HepG2 (cell line): ENCODE data around the gene IDNK. TPM values are rescaled to one million over a fixed set of nuclear protein-coding genes. Genes with fewer than 3 reads are reported as not detected.

Experiments
- ARHGAP35 ChIP-seq: sonication (generic); formaldehyde crosslinking; IDR thresholded peaks from 2 replicates; pipeline ENCODE4 v1.9.0; 2022; ENCODE audit warnings: mild to moderate bottlenecking, inconsistent platforms, moderate library complexity, missing genetic modification reagents, borderline replicate concordance
- ARID5B ChIP-seq: IDR thresholded peaks from 2 replicates; pipeline ENCODE4 v1.4.0; 2020; ENCODE audit warnings: mild to moderate bottlenecking, missing genetic modification reagents
- CCDC6 ChIP-seq: sonication (generic); formaldehyde crosslinking; IDR thresholded peaks from 2 replicates; pipeline ENCODE4 v1.8.1; 2022; ENCODE audit warnings: mild to moderate bottlenecking, missing genetic modification reagents, moderate library complexity
- CHD4 ChIP-seq: fragments of 200-600 bp; sonication (generic); IDR thresholded peaks from 2 replicates; pipeline ENCODE4 v1.7.0; 2017; ENCODE audit warnings: mild to moderate bottlenecking, low read length, borderline replicate concordance
- EP300 ChIP-seq, 3 experiments: sonication (generic) in 1 of 3; formaldehyde crosslinking in 1 of 3; IDR thresholded peaks; 2 replicates each; pipeline versions ENCODE4 v1.5.1 to v1.6.1; 2011 to 2020; ENCODE audit warnings: low read depth in 2 of 3, low read length in 2 of 3, borderline replicate concordance in 1 of 3, improper control_type of control experiment in 1 of 3, mild to moderate bottlenecking in 1 of 3, missing genetic modification reagents in 1 of 3, moderate library complexity in 1 of 3
- HNF4A ChIP-seq: sonication (generic); formaldehyde crosslinking; IDR thresholded peaks from 2 replicates; pipeline ENCODE4 v1.4.0; 2020; ENCODE audit warnings: missing genetic modification reagents
- KLF13 ChIP-seq: sonication (generic); formaldehyde crosslinking; IDR thresholded peaks from 2 replicates; pipeline ENCODE4 v1.4.0; 2020; ENCODE audit warnings: mild to moderate bottlenecking, missing genetic modification reagents
- NCOR1 ChIP-seq: fragments of 200-600 bp; sonication (generic); IDR thresholded peaks from 2 replicates; pipeline ENCODE4 v1.7.0; 2017; ENCODE audit warnings: antibody characterized with exemption, low read length, borderline replicate concordance
- SOX6 ChIP-seq, 2 experiments: fragments of 450-650 bp in 1 of 2; sonication (generic) in 1 of 2; formaldehyde crosslinking in 1 of 2; IDR thresholded peaks; 2 replicates each; pipeline versions ENCODE4 v1.4.0 to v1.6.1; 2017 to 2020; ENCODE audit warnings: antibody characterized with exemption in 1 of 2, mild to moderate bottlenecking in 1 of 2, missing genetic modification reagents in 1 of 2
- SRF ChIP-seq: IDR thresholded peaks from 2 replicates; pipeline ENCODE4 v1.6.1; 2011; ENCODE audit warnings: mild to moderate bottlenecking, low read depth, low read length, moderate library complexity
- ZEB1 ChIP-seq: IDR thresholded peaks from 2 replicates; pipeline ENCODE4 v1.6.1; 2012; ENCODE audit warnings: mild to moderate bottlenecking, low read depth, inconsistent platforms; ENCODE audit not compliant: insufficient replicate concordance
- ZFAT ChIP-seq: sonication (generic); formaldehyde crosslinking; conservative IDR thresholded peaks from 2 replicates; pipeline ENCODE4 v1.8.1; 2023; ENCODE audit warnings: missing genetic modification reagents, inconsistent platforms
- ZNF143 ChIP-seq: sonication (generic); formaldehyde crosslinking; IDR thresholded peaks from 2 replicates; pipeline ENCODE4 v1.4.0; 2020; ENCODE audit warnings: missing genetic modification reagents
- ZNF280D ChIP-seq: sonication (generic); formaldehyde crosslinking; IDR thresholded peaks from 2 replicates; pipeline ENCODE4 v1.5.1; 2020; ENCODE audit warnings: mild to moderate bottlenecking, missing genetic modification reagents
- ZNF331 ChIP-seq: sonication (generic); formaldehyde crosslinking; IDR thresholded peaks from 2 replicates; pipeline ENCODE4 v1.4.0; 2020; ENCODE audit warnings: missing genetic modification reagents
- ZNF362 ChIP-seq: sonication (generic); formaldehyde crosslinking; IDR thresholded peaks from 2 replicates; pipeline ENCODE4 v1.4.0; 2020; ENCODE audit warnings: missing genetic modification reagents, mild to moderate bottlenecking, borderline replicate concordance
- ZNF484 ChIP-seq: sonication (generic); formaldehyde crosslinking; IDR thresholded peaks from 2 replicates; pipeline ENCODE4 v1.5.1; 2020; ENCODE audit warnings: mild to moderate bottlenecking, low read depth, missing genetic modification reagents, borderline replicate concordance
- ZNF501 ChIP-seq: sonication (generic); formaldehyde crosslinking; IDR thresholded peaks from 2 replicates; pipeline ENCODE4 v1.5.1; 2020; ENCODE audit warnings: mild to moderate bottlenecking, moderate library complexity, missing genetic modification reagents
- polyA plus RNA-seq, 8 experiments: library from polyadenylated mRNA; depleted of rRNA in 3 of 8; stranded (reverse) in 7 of 8; unstranded in 1 of 8; fragments of >200 nt; fragmentation: Illumina TruSeq in 4 of 8; extraction: Trizol in 4 of 8; gene quantifications; 2 replicates each; pipeline versions ENCODE4 v1.2.1 to v1.2.3, GENCODE V29; 2011 to 2016; ENCODE audit warnings: low read depth in 4 of 8, missing spikeins in 1 of 8, mixed read lengths in 1 of 8; ENCODE audit not compliant: insufficient read depth in 1 of 8
- total RNA-seq, 5 experiments: library from RNA; depleted of rRNA; stranded (reverse); fragments of >200 nt; fragmentation: Illumina TruSeq; extraction: Trizol; gene quantifications; 2 replicates each; pipeline ENCODE4 v1.2.3, GENCODE V29; 2016; ENCODE audit warnings: low read depth in 1 of 5

Gene IDNK
- total and polyA plus RNA-seq, 2 of the 13 experiments (the other 11 are each of a cell fraction or from before 2014, with no cell fraction given) = 3.1 to 4.8 TPM

GRCh38 chr9:83620841-83621636 lies 1.9 kb upstream of the IDNK start (continued):
- TF ChIP-seq ZEB1 = peak; percentile 94
- TF ChIP-seq CHD4 = 0 out of 2 replicates have a peak, but pooled peaks have one; percentile 37
- no peak for TF ChIP-seq ZNF484 (CRISPR knock-in tag)
- TF ChIP-seq ZNF280D (CRISPR knock-in tag) = 0 out of 2 replicates have a peak, but pooled peaks have one; percentile 23
- peak; percentile 95 for TF ChIP-seq ZNF362 (CRISPR knock-in tag)
- no peak for TF ChIP-seq SOX6 (IDR thresholded peaks at IDR 0.05)
- peak; percentile 62 for TF ChIP-seq SOX6 (CRISPR knock-in tag; IDR thresholded peaks at IDR 0.05)
- TF ChIP-seq ZNF143 = 0 out of 2 replicates have a peak, but pooled peaks have one; percentile 35
- no peak for TF ChIP-seq ZFAT
- TF ChIP-seq EP300 (IDR thresholded peaks at IDR 0.05; ENCODE audit: low read depth in 2 of 2, low read length in 2 of 2) = peak in 1 of 2 experiments; percentile 17; a peak in 1 of 4 replicates
- no peak for TF ChIP-seq EP300 (CRISPR knock-in tag; IDR thresholded peaks at IDR 0.05; ENCODE audit: borderline replicate concordance)
- TF ChIP-seq ZNF331 (CRISPR knock-in tag) = peak; percentile 70
- TF ChIP-seq KLF13 (CRISPR knock-in tag) = no peak
- no peak for TF ChIP-seq SRF
- peak; percentile 64; the same call in 1 of the 2 replicates for TF ChIP-seq CCDC6 (CRISPR knock-in tag)
- TF ChIP-seq ARID5B = peak; percentile 41; the same call in 1 of the 2 replicates
- TF ChIP-seq NCOR1 = peak; percentile 67; the same call in 1 of the 2 replicates
- peak; percentile 77 for TF ChIP-seq HNF4A (CRISPR knock-in tag)
- no peak for TF ChIP-seq ARHGAP35 (CRISPR knock-in tag)
- peak; percentile 79; the same call in 1 of the 2 replicates for TF ChIP-seq ZNF501 (CRISPR knock-in tag)
